HepG2 (cell line): ENCODE data around the gene QKI. TPM values are rescaled to one million over a fixed set of nuclear protein-coding genes. Genes with fewer than 3 reads are reported as not detected.

Experiments used
- FOXP1 ChIP-seq, 2 experiments: fragments of 450-650 bp in 1 of 2; IDR thresholded peaks; 2 replicates each; pipeline ENCODE4 v1.6.1; 2017 to 2018; ENCODE audit warnings: antibody characterized with exemption in 1 of 2
- GPN1 ChIP-seq: sonication (generic); formaldehyde crosslinking; IDR thresholded peaks from 2 replicates; pipeline ENCODE4 v1.5.1; 2020; ENCODE audit warnings: missing genetic modification reagents, borderline replicate concordance
- HMGXB3 ChIP-seq: sonication (generic); formaldehyde crosslinking; IDR thresholded peaks from 2 replicates; pipeline ENCODE4 v1.4.0; 2020; ENCODE audit warnings: missing genetic modification reagents, borderline replicate concordance
- LRRFIP1 ChIP-seq: sonication (generic); formaldehyde crosslinking; conservative IDR thresholded peaks from 2 replicates; pipeline ENCODE4 v1.4.0; 2020; ENCODE audit warnings: missing genetic modification reagents
- RBFOX2 ChIP-seq: fragments of 200-400 bp; formaldehyde crosslinking; IDR thresholded peaks from 2 replicates; pipeline ENCODE4 v1.6.1; 2017; ENCODE audit warnings: low read depth, mild to moderate bottlenecking, low read length
- SAP130 ChIP-seq: IDR thresholded peaks from 2 replicates; pipeline ENCODE4 v1.6.1; 2016; ENCODE audit warnings: low read depth
- SP4 ChIP-seq: sonication (generic); formaldehyde crosslinking; IDR thresholded peaks from 2 replicates; pipeline ENCODE4 v1.8.1; 2023; ENCODE audit warnings: mild to moderate bottlenecking, missing genetic modification reagents
- ZHX2 ChIP-seq, 2 experiments: sonication (generic) in 1 of 2; formaldehyde crosslinking in 1 of 2; IDR thresholded peaks; 2 replicates each; pipeline versions ENCODE4 v1.6.1 to v1.9.0; 2014 to 2022; ENCODE audit warnings: antibody characterized with exemption in 1 of 2, borderline replicate concordance in 1 of 2, inconsistent platforms in 1 of 2, low read depth in 1 of 2, missing genetic modification reagents in 1 of 2
- ZNF33B ChIP-seq: sonication (generic); formaldehyde crosslinking; IDR thresholded peaks from 2 replicates; pipeline ENCODE4 v1.5.1; 2020; ENCODE audit warnings: mild to moderate bottlenecking, missing genetic modification reagents
- ZNF510 ChIP-seq: sonication (generic); formaldehyde crosslinking; IDR thresholded peaks from 2 replicates; pipeline ENCODE4 v1.4.0; 2020; ENCODE audit warnings: low read depth, mild to moderate bottlenecking, missing genetic modification reagents
- ZNF512B ChIP-seq: sonication (generic); formaldehyde crosslinking; IDR thresholded peaks from 2 replicates; pipeline ENCODE4 v1.5.1; 2020; ENCODE audit warnings: missing genetic modification reagents, mild to moderate bottlenecking, borderline replicate concordance
- polyA plus RNA-seq, 8 experiments: library from polyadenylated mRNA; depleted of rRNA in 3 of 8; stranded (reverse) in 7 of 8; unstranded in 1 of 8; fragments of >200 nt; fragmentation: Illumina TruSeq in 4 of 8; extraction: Trizol in 4 of 8; gene quantifications; 2 replicates each; pipeline versions ENCODE4 v1.2.1 to v1.2.3, GENCODE V29; 2011 to 2016; ENCODE audit warnings: low read depth in 4 of 8, missing spikeins in 1 of 8, mixed read lengths in 1 of 8; ENCODE audit not compliant: insufficient read depth in 1 of 8
- total RNA-seq, 5 experiments: library from RNA; depleted of rRNA; stranded (reverse); fragments of >200 nt; fragmentation: Illumina TruSeq; extraction: Trizol; gene quantifications; 2 replicates each; pipeline ENCODE4 v1.2.3, GENCODE V29; 2016; ENCODE audit warnings: low read depth in 1 of 5

QKI gene
- total and polyA plus RNA-seq, 2 of the 13 experiments (the other 11 are each of a cell fraction or from before 2014, with no cell fraction given): 136 to 137 TPM

DNA sequence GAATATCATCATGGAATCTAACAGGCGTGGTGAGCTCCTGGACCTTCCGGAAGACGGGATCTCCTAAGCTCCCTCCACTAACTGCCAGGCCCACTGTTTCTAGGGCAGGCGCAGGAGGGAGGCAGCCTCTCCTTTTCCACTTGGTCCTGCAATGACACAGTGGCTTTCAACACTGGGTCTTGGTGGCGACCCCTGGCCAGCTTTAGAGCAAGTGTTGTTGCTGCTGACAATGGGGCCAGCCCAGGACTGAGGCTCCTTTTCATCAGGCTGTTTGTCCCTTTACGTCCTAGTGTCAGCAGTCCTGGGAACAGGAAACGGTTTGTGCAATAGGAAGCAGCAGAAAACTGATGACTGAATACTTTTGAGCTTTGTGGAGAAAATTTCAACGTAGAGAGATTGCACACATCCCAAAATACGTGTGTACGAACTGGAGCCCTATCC lies 9.7 kb upstream of the QKI start (continued):
- no peak for TF ChIP-seq ZHX2 (IDR thresholded peaks at IDR 0.05; ENCODE audit: low read depth)
- no peak for TF ChIP-seq ZHX2 (CRISPR knock-in tag; IDR thresholded peaks at IDR 0.05; ENCODE audit: borderline replicate concordance)
- no peak for TF ChIP-seq ZNF512B (CRISPR knock-in tag)
- no peak for TF ChIP-seq ZNF510 (CRISPR knock-in tag)
- TF ChIP-seq SAP130: peak; percentile 48; the same call in 1 of the 2 replicates
- TF ChIP-seq ZNF33B (CRISPR knock-in tag): no peak
- TF ChIP-seq HMGXB3 (CRISPR knock-in tag): no peak
- TF ChIP-seq LRRFIP1: no peak
- TF ChIP-seq GPN1 (CRISPR knock-in tag): no peak
- no peak for TF ChIP-seq FOXP1 (IDR thresholded peaks at IDR 0.05)
- TF ChIP-seq FOXP1 (CRISPR knock-in tag; IDR thresholded peaks at IDR 0.05): no peak; the same call in 1 of the 2 replicates
- no peak for TF ChIP-seq RBFOX2
- TF ChIP-seq SP4: no peak
